Measurements from ENCODE around the gene ATP6V1A.
"Not testable (repeated sequence)": the region's sequence is repeated elsewhere in the genome, so short reads cannot be mapped to it uniquely, and the experiment has no call there.

The ATP6V1A gene

GRCh38 chr3:113802795-113803455 is 56.1 kb downstream of the ATP6V1A start:
- H3K4me3 ChIP-seq (ENCODE audit: low read length) = no peak overlapping the region
- DNase-seq (ENCODE audit: low read depth, low spot score) = no peak

- no peak overlapping the region for H3K4me3 ChIP-seq (ENCODE audit: low read length)
- DNase-seq (ENCODE audit: low read depth, low spot score) = no peak
Observed at GRCh38 chr3:113804661-113805060, 57.8 kb downstream of the ATP6V1A start.

GRCh38 chr3:113805249-113805648 is 58.4 kb downstream of the ATP6V1A start:
- no peak for DNase-seq (ENCODE audit: low read depth, low spot score)
- H3K4me3 ChIP-seq (ENCODE audit: low read length) = no peak overlapping the region

- DNase-seq (ENCODE audit: low read depth, low spot score) = no peak
- no peak overlapping the region for H3K4me3 ChIP-seq (ENCODE audit: low read length)
Observed at GRCh38 chr3:113812854-113813253, 66.0 kb downstream of the ATP6V1A start.

- no peak for DNase-seq (ENCODE audit: low read depth, low spot score)
- no peak overlapping the region for H3K4me3 ChIP-seq (ENCODE audit: low read length)
Observed at GRCh38 chr3:113819866-113820265, 73.0 kb downstream of the ATP6V1A start.

GRCh38 chr3:113825090-113825489 is 78.3 kb downstream of the ATP6V1A start:
- no peak for DNase-seq (ENCODE audit: low read depth, low spot score)

DNA sequence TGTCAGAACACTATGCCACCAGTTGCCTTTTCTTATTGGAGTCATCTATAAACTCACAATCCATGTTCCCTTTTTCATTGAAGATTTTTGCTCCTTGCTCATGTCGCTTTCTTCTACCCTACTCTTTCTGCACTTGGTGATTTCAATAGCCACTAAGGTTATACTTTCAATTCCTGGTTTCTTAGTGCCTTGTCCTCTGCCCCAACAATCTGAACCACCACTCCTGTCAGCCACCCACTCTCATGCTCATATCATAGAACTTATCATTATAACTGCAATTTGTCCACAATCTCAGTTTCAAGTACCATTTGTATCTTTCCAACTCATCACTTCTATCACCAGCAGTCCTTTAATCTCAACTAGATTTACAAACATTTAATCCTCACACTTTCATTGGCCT is 81.8 kb downstream of the ATP6V1A start:
- DNase-seq (ENCODE audit: low read depth, low spot score) = no peak
- no peak overlapping the region for H3K4me3 ChIP-seq (ENCODE audit: low read length)

More at GRCh38 chr3:113825090-113825489, 78.3 kb downstream of the ATP6V1A start:
- H3K4me3 ChIP-seq (ENCODE audit: low read length) = no peak overlapping the region

GRCh38 chr3:113829576-113830354 is 82.9 kb downstream of the ATP6V1A start:
- no peak for DNase-seq (ENCODE audit: low read depth, low spot score)
- no peak overlapping the region for H3K4me3 ChIP-seq (ENCODE audit: low read length)

- H3K4me3 ChIP-seq (ENCODE audit: low read length) = no peak overlapping the region
- no peak for DNase-seq (ENCODE audit: low read depth, low spot score)
Observed at GRCh38 chr3:113831103-113831355, 84.2 kb downstream of the ATP6V1A start.

- DNase-seq (ENCODE audit: low read depth, low spot score) = peak; percentile 11
- no peak overlapping the region for H3K4me3 ChIP-seq (ENCODE audit: low read length)
Observed at GRCh38 chr3:113832477-113833164, 85.8 kb downstream of the ATP6V1A start.

GRCh38 chr3:113834983-113835382 is 88.1 kb downstream of the ATP6V1A start:
- DNase-seq (ENCODE audit: low read depth, low spot score) = no peak
- no peak overlapping the region for H3K4me3 ChIP-seq (ENCODE audit: low read length)

GRCh38 chr3:113838631-113839209 is 91.9 kb downstream of the ATP6V1A start, which contains the start of gene GRAMD1C:
Gene GRAMD1C (plus strand): TSS chr3:113838788. CDS start chr3:113838910, 122 bp downstream.
- peak within 1 kb of the TSS; percentile 70 for H3K4me3 ChIP-seq (ENCODE audit: low read length)
- DNase-seq (ENCODE audit: low read depth, low spot score) = peak; percentile 75

DNA sequence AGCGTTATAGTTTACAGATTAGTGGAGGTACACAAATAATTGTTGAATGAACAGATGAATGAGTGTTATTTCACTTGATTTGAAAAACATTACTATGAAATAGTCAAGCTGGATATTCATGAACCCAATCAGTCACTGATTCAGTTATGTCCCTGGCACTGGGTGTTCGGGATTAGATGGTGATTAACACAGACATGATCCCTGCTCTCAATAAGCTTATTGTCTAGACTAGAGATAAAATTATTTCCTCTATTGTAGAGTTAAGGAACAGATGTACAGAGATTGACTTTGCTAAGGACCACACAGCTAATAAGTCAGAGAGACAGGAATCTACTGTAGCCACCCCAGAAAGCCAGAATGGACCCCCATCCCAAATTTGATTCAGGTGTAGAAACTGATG is 92.7 kb downstream of the ATP6V1A start:
- peak overlapping the region; percentile 70; the same call in 1 of the 2 replicates for H3K4me3 ChIP-seq (ENCODE audit: low read length)

GRCh38 chr3:113844622-113845222 is 97.9 kb downstream of the ATP6V1A start:
- no peak overlapping the region for H3K4me3 ChIP-seq (ENCODE audit: low read length)
- peak; percentile 31 for DNase-seq (ENCODE audit: low read depth, low spot score)

More for the DNA sequence above, 92.7 kb downstream of the ATP6V1A start:
- no peak for DNase-seq (ENCODE audit: low read depth, low spot score)

- no peak for DNase-seq (ENCODE audit: low read depth, low spot score)
- no peak overlapping the region for H3K4me3 ChIP-seq (ENCODE audit: low read length)
Observed at GRCh38 chr3:113847247-113847646, 100.4 kb downstream of the ATP6V1A start.

DNA sequence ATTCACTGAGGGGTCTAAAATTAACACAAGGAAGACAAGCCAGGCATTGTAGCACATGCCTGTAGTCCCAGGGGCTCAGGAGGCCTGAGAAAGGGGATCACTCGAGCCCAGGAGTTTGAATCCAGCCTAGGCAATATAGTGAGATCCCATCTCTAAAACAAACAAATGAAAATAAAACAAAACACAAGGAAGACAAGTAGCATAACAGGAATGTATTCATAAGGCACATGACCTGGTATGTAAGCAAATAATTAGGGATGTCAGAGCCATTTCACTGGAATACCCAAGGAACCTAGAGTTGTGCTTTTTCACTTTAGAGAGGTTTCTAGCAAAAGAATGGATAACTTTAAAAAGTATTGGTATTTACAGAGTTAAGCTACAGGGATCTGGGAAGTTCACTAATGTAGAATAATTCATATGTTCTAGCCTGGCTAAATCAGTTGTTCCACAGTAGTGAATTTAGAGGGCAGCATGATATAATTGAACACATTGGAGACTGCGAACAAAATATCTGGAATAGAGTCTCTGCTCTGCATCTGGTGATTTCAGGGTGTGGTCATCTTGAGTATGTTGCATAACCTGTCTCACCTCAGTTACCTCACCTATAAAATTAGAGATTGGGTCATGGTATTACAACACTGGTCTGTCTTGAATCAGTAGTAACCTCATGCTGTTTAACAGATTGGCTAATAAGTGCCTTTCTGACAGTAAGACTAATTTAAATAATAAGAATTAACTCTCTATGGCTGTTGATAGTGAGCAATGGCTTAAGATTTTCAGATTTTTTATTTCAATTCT is 101.0 kb downstream of the ATP6V1A start:
- H3K4me3 ChIP-seq (ENCODE audit: low read length) = no peak overlapping the region
- DNase-seq (ENCODE audit: low read depth, low spot score) = no peak

GRCh38 chr3:113849071-113849470 is 102.2 kb downstream of the ATP6V1A start:
- DNase-seq (ENCODE audit: low read depth, low spot score); H3K4me3 ChIP-seq (ENCODE audit: low read length): not testable (repeated sequence)

- H3K4me3 ChIP-seq (ENCODE audit: low read length); DNase-seq (ENCODE audit: low read depth, low spot score): not testable (repeated sequence)
Observed at GRCh38 chr3:113849841-113850240, 103.0 kb downstream of the ATP6V1A start.

- H3K4me3 ChIP-seq (ENCODE audit: low read length) = not testable (repeated sequence)
Observed at GRCh38 chr3:113850391-113850790, 103.6 kb downstream of the ATP6V1A start.

More at GRCh38 chr3:113850391-113850790, 103.6 kb downstream of the ATP6V1A start:
- DNase-seq (ENCODE audit: low read depth, low spot score) = not testable (repeated sequence)

Data from Jurkat, Clone E6-1 (cell line).